Esophagus squamous epithelium (tissue), 4 donors: ENCODE data around the gene SPAM1.

ENCODE experiments used
- POLR2A ChIP-seq, 4 donors: fragments of 450-650 bp; IDR thresholded peaks; one replicate each; pipeline ENCODE4 v1.6.1; 2017; ENCODE audit warnings: antibody characterized with exemption in 4 of 4, mild to moderate bottlenecking in 4 of 4, moderate library complexity in 3 of 4
- TF ChIP-seq, protein P1 (sequence below), 6 experiments: fragments of 450-650 bp in 4 of 6; fragments of 200-600 bp in 2 of 6; sonication (generic) in 2 of 6; IDR thresholded peaks; one replicate each; pipeline ENCODE4 v1.5.1; 2016 to 2019; ENCODE audit warnings: antibody characterized with exemption in 6 of 6, mild to moderate bottlenecking in 4 of 6, moderate library complexity in 4 of 6

DNA sequence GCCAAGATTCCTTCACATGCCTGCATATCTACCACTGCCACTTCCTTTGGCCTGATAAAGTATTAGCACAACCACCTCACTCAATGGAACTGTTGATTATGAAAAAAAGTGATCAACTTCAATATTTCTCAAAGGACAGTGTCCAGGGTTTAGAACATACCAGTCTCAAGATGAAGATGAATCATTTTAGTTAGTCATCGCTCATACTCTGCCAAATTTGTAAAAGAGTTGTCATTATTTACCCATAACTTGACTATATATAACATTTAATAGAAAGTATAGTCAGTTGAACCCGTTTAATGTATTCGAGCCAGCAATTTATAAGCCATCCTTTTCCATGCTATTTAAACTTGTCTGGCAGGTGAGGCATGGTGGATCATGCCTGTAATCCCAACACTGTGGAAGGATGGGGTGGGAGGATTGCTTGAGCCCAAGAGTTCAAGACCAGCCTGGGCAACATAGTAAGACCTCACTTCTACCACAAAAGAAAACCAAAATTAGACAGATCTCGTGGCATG, 33.2 kb downstream of the SPAM1 start:
- no peak for TF ChIP-seq POLR2A (IDR thresholded peaks at IDR 0.05)
- TF ChIP-seq, protein P1, sequence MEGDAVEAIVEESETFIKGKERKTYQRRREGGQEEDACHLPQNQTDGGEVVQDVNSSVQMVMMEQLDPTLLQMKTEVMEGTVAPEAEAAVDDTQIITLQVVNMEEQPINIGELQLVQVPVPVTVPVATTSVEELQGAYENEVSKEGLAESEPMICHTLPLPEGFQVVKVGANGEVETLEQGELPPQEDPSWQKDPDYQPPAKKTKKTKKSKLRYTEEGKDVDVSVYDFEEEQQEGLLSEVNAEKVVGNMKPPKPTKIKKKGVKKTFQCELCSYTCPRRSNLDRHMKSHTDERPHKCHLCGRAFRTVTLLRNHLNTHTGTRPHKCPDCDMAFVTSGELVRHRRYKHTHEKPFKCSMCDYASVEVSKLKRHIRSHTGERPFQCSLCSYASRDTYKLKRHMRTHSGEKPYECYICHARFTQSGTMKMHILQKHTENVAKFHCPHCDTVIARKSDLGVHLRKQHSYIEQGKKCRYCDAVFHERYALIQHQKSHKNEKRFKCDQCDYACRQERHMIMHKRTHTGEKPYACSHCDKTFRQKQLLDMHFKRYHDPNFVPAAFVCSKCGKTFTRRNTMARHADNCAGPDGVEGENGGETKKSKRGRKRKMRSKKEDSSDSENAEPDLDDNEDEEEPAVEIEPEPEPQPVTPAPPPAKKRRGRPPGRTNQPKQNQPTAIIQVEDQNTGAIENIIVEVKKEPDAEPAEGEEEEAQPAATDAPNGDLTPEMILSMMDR (IDR thresholded peaks at IDR 0.05) = no peak
